ENCODE results near the gene SPATA13. TPM values are rescaled to one million over a fixed set of nuclear protein-coding genes. Genes with fewer than 3 reads are reported as not detected.

Gene SPATA13
- total and polyA plus RNA-seq, 8 donors = 3.6 to 156 (median 48.6) TPM

- peaks cover 0 to 12% (median 0%) of the 10 kb centered on the region in 4 donors for H3K36me3 ChIP-seq
- intact Hi-C loops (cut with DNase I; ENCODE audit: low total_unique reads) = no loop called here
- H3K4me1 ChIP-seq = peaks cover 27 to 62% (median 43%) of the 10 kb centered on the region in 4 donors
- 83 to 95% (median 93%) methylated on average over 2 of the region's 2 CpGs for WGBS, 5 donors
- DNase-seq = no peak
- no peaks in the 10 kb centered on the region for H3K9me3 ChIP-seq
- peak overlapping the region in 1 of 4 donors; percentile 21 for H3K4me3 ChIP-seq
- H3K27ac ChIP-seq = peak overlapping the region in 3 of 5 donors; percentile 50 to 64 (median 56)
- TF ChIP-seq CTCF (IDR thresholded peaks at IDR 0.05) (no peak), POLR2AphosphoS5 (IDR thresholded peaks at IDR 0.05) (no peak), EP300 (IDR thresholded peaks at IDR 0.05) (no peak)
- no peaks in the 10 kb centered on the region for H3K27me3 ChIP-seq
Measured at GRCh38 chr13:24267801-24268200, 107.3 kb downstream of the SPATA13 start.

DNA sequence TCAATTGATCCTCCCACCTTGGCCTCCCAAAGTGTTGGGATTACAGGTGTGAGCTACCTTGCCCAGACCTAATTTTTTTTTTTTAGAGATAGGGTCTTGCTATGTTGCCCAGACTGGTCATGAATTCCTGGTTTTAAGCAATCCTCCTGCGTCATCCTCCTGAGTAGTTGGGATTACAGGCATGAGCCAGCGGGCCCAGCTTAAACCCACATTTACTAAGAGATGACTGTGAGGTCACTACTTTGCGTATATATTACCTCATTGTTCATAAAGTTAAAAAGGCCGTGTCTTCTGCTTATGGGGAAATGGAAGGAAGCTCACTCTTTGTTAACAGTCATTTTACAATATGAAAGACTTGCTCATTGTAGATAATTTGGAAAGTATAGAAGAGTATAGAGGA lies 109.3 kb downstream of the SPATA13 start:
- Histone ChIP-seq H3K4me1 (peaks cover 28 to 70% (median 42%) of the 10 kb centered on the region in 4 donors), H3K27ac (peak overlapping the region in 3 of 5 donors; percentile 86 to 87 (median 86)), H3K9me3 (no peaks in the 10 kb centered on the region)

DNA sequence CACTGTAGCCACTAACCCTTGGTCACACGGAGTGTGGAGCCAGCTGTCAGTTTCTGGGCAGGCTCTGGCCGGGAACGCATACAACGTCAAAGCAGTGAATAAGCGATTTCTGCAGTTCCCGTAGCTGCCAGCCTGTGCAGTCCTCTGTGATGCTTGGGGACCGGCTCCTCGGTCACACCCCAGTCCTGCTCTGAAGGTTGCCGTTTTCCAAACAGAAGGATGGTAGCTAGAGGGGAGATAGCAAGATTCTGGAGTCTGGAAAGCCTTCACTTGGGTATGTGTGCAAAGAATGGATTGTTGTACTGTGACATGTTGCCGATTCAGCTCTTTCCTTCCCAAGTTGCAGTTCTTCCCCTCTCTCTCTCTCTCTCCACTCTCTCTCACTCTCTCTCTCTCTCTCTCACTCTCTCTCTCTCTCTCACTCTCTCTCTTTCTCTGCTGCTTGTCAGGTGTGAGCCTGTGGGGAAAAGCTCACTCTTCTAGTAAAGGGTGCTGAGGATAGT lies 110.2 kb downstream of the SPATA13 start:
- H3K4me1 ChIP-seq = peaks cover 30 to 69% (median 45%) of the 10 kb centered on the region in 4 donors
- 0 to 17% (median 4%) methylated on average over 9 to 10 of the region's 10 CpGs for WGBS, 5 donors
- H3K27me3 ChIP-seq = no peaks in the 10 kb centered on the region
- TF ChIP-seq POLR2A (IDR thresholded peaks at IDR 0.05) (no peak), POLR2AphosphoS5 (IDR thresholded peaks at IDR 0.05) (peak in 1 of 3 donors; percentile 38), CTCF (IDR thresholded peaks at IDR 0.05) (peak in 3 of 7 experiments; percentile 31 to 57 (median 50))
- DNase-seq = peak; percentile 61 to 81
- intact Hi-C loops (cut with DNase I; ENCODE audit: low total_unique reads) = no loop called here
- peaks cover 0 to 3% (median 0%) of the 10 kb centered on the region in 4 donors for H3K36me3 ChIP-seq
- no peaks in the 10 kb centered on the region for H3K9me3 ChIP-seq
- peak overlapping the region; percentile 15 to 37 (median 32) for H3K4me3 ChIP-seq
- H3K27ac ChIP-seq = peak overlapping the region; percentile 19 to 87 (median 86)

More for the DNA sequence above, 109.3 kb downstream of the SPATA13 start:
- Histone ChIP-seq H3K4me3 (no peak overlapping the region), H3K27me3 (no peaks in the 10 kb centered on the region), H3K36me3 (peaks cover 0 to 12% (median 0%) of the 10 kb centered on the region in 4 donors)
- TF ChIP-seq EP300 (IDR thresholded peaks at IDR 0.05) (no peak), POLR2A (IDR thresholded peaks at IDR 0.05) (no peak), POLR2AphosphoS5 (IDR thresholded peaks at IDR 0.05) (no peak), CTCF (IDR thresholded peaks at IDR 0.05) (no peak)
- 84 to 92% (median 86%) methylated on average over 4 of the region's 4 CpGs for WGBS, 5 donors
- intact Hi-C loops (cut with DNase I; ENCODE audit: low total_unique reads) = no loop called here
- DNase-seq = no peak

DNA sequence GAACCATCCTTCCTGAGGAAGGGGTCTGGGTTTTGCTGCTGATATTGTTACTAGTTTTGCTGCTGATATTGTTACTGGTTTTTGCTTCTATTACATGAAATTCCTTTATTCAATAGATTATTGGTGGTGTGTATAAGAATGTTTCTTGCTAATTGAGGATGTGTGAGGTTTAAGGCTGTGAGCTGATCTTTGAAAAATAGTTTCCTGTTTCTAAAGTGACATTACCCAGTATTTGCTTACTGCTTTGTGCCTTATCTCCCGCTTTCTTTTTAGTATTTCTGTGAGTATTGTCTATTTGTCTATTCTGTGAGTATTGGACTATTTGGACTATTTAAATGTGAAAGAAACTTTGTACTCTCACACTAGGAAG lies 110.7 kb downstream of the SPATA13 start:
- DNase-seq = no peak
- 14 to 23% (median 18%) methylated on average over 1 of the region's 1 CpG for WGBS, 5 donors
- Histone ChIP-seq H3K4me1 (peaks cover 30 to 69% (median 45%) of the 10 kb centered on the region in 4 donors), H3K4me3 (peak overlapping the region; percentile 35 to 43 (median 40)), H3K27ac (peak overlapping the region in 4 of 5 donors; percentile 80 to 87 (median 86)), H3K36me3 (no peaks in the 10 kb centered on the region), H3K9me3 (no peaks in the 10 kb centered on the region), H3K27me3 (no peaks in the 10 kb centered on the region)
- TF ChIP-seq CTCF (IDR thresholded peaks at IDR 0.05) (no peak), EP300 (IDR thresholded peaks at IDR 0.05) (no peak), POLR2AphosphoS5 (IDR thresholded peaks at IDR 0.05) (no peak), POLR2A (IDR thresholded peaks at IDR 0.05) (no peak)
- intact Hi-C loops (cut with DNase I; ENCODE audit: low total_unique reads) = no loop called here

Measured in stomach (tissue), 9 donors.